Measurements from ENCODE around the gene LTN1.
"Not testable (repeated sequence)": the region's sequence is repeated elsewhere in the genome, so short reads cannot be mapped to it uniquely, and the experiment has no call there.

DNA sequence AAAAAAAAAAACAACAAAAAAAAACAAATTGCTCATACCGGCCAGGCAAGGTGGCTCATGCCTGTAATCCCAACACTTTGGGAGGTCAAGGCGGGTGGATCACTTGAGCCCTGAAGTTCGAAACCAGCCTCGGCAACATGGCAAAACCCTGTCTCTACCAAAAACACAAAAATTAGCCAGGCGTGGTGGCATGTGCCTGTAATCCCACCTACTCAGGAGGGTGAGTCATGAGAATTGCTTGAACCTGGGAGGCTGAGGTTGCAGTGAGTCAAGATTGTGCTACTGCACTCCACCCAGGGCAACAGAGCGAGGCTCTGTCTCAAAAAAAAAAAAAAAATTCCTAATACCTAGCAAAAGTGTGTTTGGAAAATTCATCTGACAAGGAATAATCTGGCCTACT lies 4.5 kb downstream of the LTN1 start:
- not testable (repeated sequence) for TF ChIP-seq CTCF (IDR thresholded peaks at IDR 0.05); EZH2 (IDR thresholded peaks at IDR 0.05; ENCODE audit: borderline replicate concordance, insufficient read depth, low read depth, low read length, poor library complexity, severe bottlenecking)
